Liver (tissue), 9 donors: ENCODE results near the gene KIF4B. TPM values are rescaled to one million over a fixed set of nuclear protein-coding genes. Genes with fewer than 3 reads are reported as not detected.
"Not testable (repeated sequence)": the region's sequence is repeated elsewhere in the genome, so short reads cannot be mapped to it uniquely, and the experiment has no call there.

Experiments used
- DNase-seq: peaks from one replicate; pipeline ENCODE4 v3.0.0-alpha.2; 2017; ENCODE audit warnings: low spot score
- H3K27ac ChIP-seq, 2 donors: one replicate each; pipeline ENCODE4 v1.7.0; 2013; ENCODE audit warnings: inconsistent platforms in 2 of 2, low read length in 2 of 2, control low read depth in 1 of 2, low read depth in 1 of 2, mild to moderate bottlenecking in 1 of 2
- H3K27me3 ChIP-seq, 4 donors: one replicate each; pipeline versions ENCODE4 v1.6.1 to v1.7.0; 2013; ENCODE audit warnings: low read length in 3 of 4, inconsistent platforms in 1 of 4, mild to moderate bottlenecking in 1 of 4, moderate library complexity in 1 of 4; ENCODE audit not compliant: control insufficient read depth in 4 of 4, insufficient read depth in 4 of 4
- H3K36me3 ChIP-seq, 4 donors: one replicate each; pipeline versions ENCODE4 v1.6.1 to v1.7.0; 2013; ENCODE audit warnings: low read length in 3 of 4, mild to moderate bottlenecking in 3 of 4, low read depth in 1 of 4, moderate library complexity in 1 of 4; ENCODE audit not compliant: control insufficient read depth in 4 of 4, insufficient read depth in 3 of 4
- H3K4me1 ChIP-seq, 4 donors: one replicate each; pipeline versions ENCODE4 v1.6.1 to v1.7.0; 2013; ENCODE audit warnings: low read length in 3 of 4, mild to moderate bottlenecking in 3 of 4, moderate library complexity in 1 of 4; ENCODE audit not compliant: control insufficient read depth in 4 of 4, insufficient read depth in 4 of 4
- H3K4me3 ChIP-seq, 3 donors: one replicate each; pipeline versions ENCODE4 v1.6.1 to v1.7.0; 2013; ENCODE audit warnings: low read length in 3 of 3, control low read depth in 1 of 3, low read depth in 1 of 3, mild to moderate bottlenecking in 1 of 3
- H3K9ac ChIP-seq, 2 donors: one replicate each; pipeline ENCODE4 v1.7.0; 2013; ENCODE audit warnings: low read length in 2 of 2, mild to moderate bottlenecking in 2 of 2, moderate library complexity in 2 of 2, control low read depth in 1 of 2, low read depth in 1 of 2
- H3K9me3 ChIP-seq, 4 donors: one replicate each; pipeline versions ENCODE4 v1.6.1 to v1.7.0; 2013; ENCODE audit warnings: low read length in 3 of 4; ENCODE audit not compliant: control insufficient read depth in 4 of 4
- FOXA1 ChIP-seq: IDR thresholded peaks from 2 replicates; pipeline ENCODE4 v1.6.1; 2016; ENCODE audit warnings: antibody characterized with exemption
- FOXA2 ChIP-seq: IDR thresholded peaks from 2 replicates; pipeline ENCODE4 v1.6.1; 2016; ENCODE audit warnings: antibody characterized with exemption
- GABPA ChIP-seq, 2 donors: IDR thresholded peaks in 1 of 2; conservative IDR thresholded peaks in 1 of 2; 2 replicates each; pipeline ENCODE4 v1.6.1; 2016; ENCODE audit warnings: antibody characterized with exemption in 2 of 2, mild to moderate bottlenecking in 1 of 2, moderate library complexity in 1 of 2
- HNF4A ChIP-seq, 2 donors: conservative IDR thresholded peaks; 2 replicates each; pipeline ENCODE4 v1.6.1; 2016; ENCODE audit warnings: antibody characterized with exemption in 2 of 2, mild to moderate bottlenecking in 2 of 2
- HNF4G ChIP-seq: IDR thresholded peaks from 2 replicates; pipeline ENCODE4 v1.6.1; 2016; ENCODE audit warnings: antibody characterized with exemption
- JUND ChIP-seq, 2 donors: IDR thresholded peaks; 2 replicates each; pipeline ENCODE4 v1.6.1; 2016; ENCODE audit warnings: antibody characterized with exemption in 2 of 2
- NR2F2 ChIP-seq: IDR thresholded peaks from 2 replicates; pipeline ENCODE4 v1.6.1; 2016; ENCODE audit warnings: antibody characterized with exemption
- RAD21 ChIP-seq, 2 donors: IDR thresholded peaks; 2 replicates each; pipeline ENCODE4 v1.6.1; 2016; ENCODE audit warnings: antibody characterized with exemption in 2 of 2, mild to moderate bottlenecking in 2 of 2
- RXRA ChIP-seq, 2 donors: IDR thresholded peaks; 2 replicates each; pipeline ENCODE4 v1.6.1; 2017 to 2018; ENCODE audit warnings: antibody characterized with exemption in 2 of 2, mild to moderate bottlenecking in 1 of 2
- SP1 ChIP-seq: IDR thresholded peaks from 2 replicates; pipeline ENCODE4 v1.6.1; 2018; ENCODE audit warnings: antibody characterized with exemption, mild to moderate bottlenecking
- TAF1 ChIP-seq: conservative IDR thresholded peaks from 2 replicates; pipeline ENCODE4 v1.6.1; 2016; ENCODE audit warnings: antibody characterized with exemption, mild to moderate bottlenecking
- YY1 ChIP-seq: IDR thresholded peaks from 2 replicates; pipeline ENCODE4 v1.6.1; 2016; ENCODE audit warnings: antibody characterized with exemption, mild to moderate bottlenecking
- WGBS: extraction: QIAGEN DNeasy Blood & Tissue Kit; methylation state at CpG from one replicate; pipeline ENCODE4 v1.1.7; 2013; 5-methylcytosine and 5-hydroxymethylcytosine counted together
- polyA plus RNA-seq, 2 donors: library from polyadenylated mRNA; stranded (reverse) in 1 of 2; unstranded in 1 of 2; fragments of 200-250 nt in 1 of 2; fragments of >200 nt in 1 of 2; fragmentation: Nextera tagmentation in 1 of 2; extraction: Ambion mirVana in 1 of 2; gene quantifications; one replicate each; pipeline versions ENCODE4 v1.2.1 to v1.2.3, GENCODE V29; 2013 to 2015
- total RNA-seq, 2 donors: library from RNA; depleted of rRNA; stranded (reverse); fragments of >200 nt; gene quantifications; one replicate each; pipeline ENCODE4 v1.2.3, GENCODE V29; 2014
- TF ChIP-seq, protein P1 (sequence below): IDR thresholded peaks from 2 replicates; pipeline ENCODE4 v1.6.1; 2016; ENCODE audit warnings: antibody characterized with exemption
- TF ChIP-seq, protein P2 (sequence below): IDR thresholded peaks from 2 replicates; pipeline ENCODE4 v1.6.1; 2016; ENCODE audit warnings: antibody characterized with exemption
- TF ChIP-seq, protein P3 (sequence below): fragments of 150-350 bp; IDR thresholded peaks from 2 replicates; pipeline ENCODE4 v1.5.1; 2017; ENCODE audit warnings: improper control_type of control experiment, low read depth, low read length; ENCODE audit not compliant: missing input control
- TF ChIP-seq, protein P4 (sequence below): IDR thresholded peaks from 2 replicates; pipeline ENCODE4 v1.6.1; 2016; ENCODE audit warnings: antibody characterized with exemption, mild to moderate bottlenecking
- donor health status: healthy.
- donor health status: healthy.
- donor health status: healthy.
- donor health status: healthy.
- donor health status: healthy.

The KIF4B gene
- total and polyA plus RNA-seq, 4 donors, result 0.05 to 0.17 TPM; not detected in 2

DNA sequence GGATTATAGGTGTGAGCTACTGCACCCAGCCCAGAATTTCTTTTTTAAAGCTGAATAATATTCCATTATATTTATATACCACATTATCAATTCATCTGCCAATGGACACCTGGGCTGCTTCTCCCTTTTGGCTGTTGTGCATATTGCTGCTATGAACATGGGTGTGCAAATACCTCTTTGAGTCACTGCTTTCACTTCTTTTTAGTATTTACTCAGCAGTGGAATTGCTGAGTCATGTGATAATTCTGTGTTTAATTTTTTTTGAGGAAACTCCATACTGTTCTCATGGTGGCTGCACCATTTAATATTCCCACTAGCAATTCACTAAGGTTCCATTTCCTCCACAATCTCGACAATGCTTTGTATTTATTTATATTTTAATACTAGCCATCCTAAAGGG is 36.1 kb upstream of the KIF4B start:
- Histone ChIP-seq H3K4me1 (no peaks in the 10 kb centered on the region), H3K27me3 (no peaks in the 10 kb centered on the region), H3K9me3 (no peaks in the 10 kb centered on the region), H3K4me3 (no peak overlapping the region), H3K27ac (no peak overlapping the region), H3K36me3 (no peaks in the 10 kb centered on the region), H3K9ac (no peak overlapping the region)
- DNase-seq, result no peak
- no peak for TF ChIP-seq HNF4A (conservative IDR thresholded peaks at IDR 0.05)
- no peak for TF ChIP-seq TAF1
- TF ChIP-seq, protein P1, sequence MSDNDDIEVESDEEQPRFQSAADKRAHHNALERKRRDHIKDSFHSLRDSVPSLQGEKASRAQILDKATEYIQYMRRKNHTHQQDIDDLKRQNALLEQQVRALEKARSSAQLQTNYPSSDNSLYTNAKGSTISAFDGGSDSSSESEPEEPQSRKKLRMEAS, result no peak
- TF ChIP-seq FOXA1, result no peak
- TF ChIP-seq RXRA (IDR thresholded peaks at IDR 0.05), result no peak
- TF ChIP-seq, protein P2, sequence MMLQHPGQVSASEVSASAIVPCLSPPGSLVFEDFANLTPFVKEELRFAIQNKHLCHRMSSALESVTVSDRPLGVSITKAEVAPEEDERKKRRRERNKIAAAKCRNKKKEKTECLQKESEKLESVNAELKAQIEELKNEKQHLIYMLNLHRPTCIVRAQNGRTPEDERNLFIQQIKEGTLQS, result no peak
- no peak for TF ChIP-seq FOXA2
- no peak for TF ChIP-seq SP1
- TF ChIP-seq RAD21 (IDR thresholded peaks at IDR 0.05), result no peak
- TF ChIP-seq HNF4G, result no peak
- TF ChIP-seq YY1, result no peak
- no peak for TF ChIP-seq NR2F2
- TF ChIP-seq, protein P3, sequence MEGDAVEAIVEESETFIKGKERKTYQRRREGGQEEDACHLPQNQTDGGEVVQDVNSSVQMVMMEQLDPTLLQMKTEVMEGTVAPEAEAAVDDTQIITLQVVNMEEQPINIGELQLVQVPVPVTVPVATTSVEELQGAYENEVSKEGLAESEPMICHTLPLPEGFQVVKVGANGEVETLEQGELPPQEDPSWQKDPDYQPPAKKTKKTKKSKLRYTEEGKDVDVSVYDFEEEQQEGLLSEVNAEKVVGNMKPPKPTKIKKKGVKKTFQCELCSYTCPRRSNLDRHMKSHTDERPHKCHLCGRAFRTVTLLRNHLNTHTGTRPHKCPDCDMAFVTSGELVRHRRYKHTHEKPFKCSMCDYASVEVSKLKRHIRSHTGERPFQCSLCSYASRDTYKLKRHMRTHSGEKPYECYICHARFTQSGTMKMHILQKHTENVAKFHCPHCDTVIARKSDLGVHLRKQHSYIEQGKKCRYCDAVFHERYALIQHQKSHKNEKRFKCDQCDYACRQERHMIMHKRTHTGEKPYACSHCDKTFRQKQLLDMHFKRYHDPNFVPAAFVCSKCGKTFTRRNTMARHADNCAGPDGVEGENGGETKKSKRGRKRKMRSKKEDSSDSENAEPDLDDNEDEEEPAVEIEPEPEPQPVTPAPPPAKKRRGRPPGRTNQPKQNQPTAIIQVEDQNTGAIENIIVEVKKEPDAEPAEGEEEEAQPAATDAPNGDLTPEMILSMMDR, result no peak
- no peak for TF ChIP-seq GABPA (IDR thresholded peaks at IDR 0.05 in 1 of 2, conservative IDR thresholded peaks at IDR 0.05 in 1 of 2)
- no peak for TF ChIP-seq JUND (IDR thresholded peaks at IDR 0.05)
- WGBS, result 92% methylated on average over 1 of the region's 1 CpG

DNA sequence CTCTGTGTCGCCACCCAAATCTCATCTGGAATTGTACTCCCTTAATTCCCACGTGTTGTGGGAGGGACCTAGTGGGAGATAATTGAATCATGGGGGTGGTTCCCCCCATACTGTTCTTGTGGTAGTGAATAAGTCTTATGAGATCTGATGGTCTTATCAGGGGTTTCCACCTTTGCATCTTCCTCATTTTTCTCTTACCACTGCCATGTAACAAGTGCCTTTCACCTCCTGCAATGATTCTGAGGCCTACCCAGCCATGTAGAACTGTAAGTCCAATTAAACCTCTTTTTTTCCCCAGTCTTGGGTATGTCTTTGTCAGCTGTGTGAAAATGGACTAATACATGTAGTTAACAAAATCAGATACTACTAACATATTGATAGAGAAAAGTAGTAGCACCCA is 35.3 kb upstream of the KIF4B start:
- not testable (repeated sequence) for H3K4me1 ChIP-seq, H3K9me3 ChIP-seq, H3K36me3 ChIP-seq, H3K27me3 ChIP-seq, H3K4me3 ChIP-seq, H3K27ac ChIP-seq, H3K9ac ChIP-seq, DNase-seq
- 94% methylated on average over 2 of the region's 2 CpGs for whole genome bisulfite sequencing

DNA sequence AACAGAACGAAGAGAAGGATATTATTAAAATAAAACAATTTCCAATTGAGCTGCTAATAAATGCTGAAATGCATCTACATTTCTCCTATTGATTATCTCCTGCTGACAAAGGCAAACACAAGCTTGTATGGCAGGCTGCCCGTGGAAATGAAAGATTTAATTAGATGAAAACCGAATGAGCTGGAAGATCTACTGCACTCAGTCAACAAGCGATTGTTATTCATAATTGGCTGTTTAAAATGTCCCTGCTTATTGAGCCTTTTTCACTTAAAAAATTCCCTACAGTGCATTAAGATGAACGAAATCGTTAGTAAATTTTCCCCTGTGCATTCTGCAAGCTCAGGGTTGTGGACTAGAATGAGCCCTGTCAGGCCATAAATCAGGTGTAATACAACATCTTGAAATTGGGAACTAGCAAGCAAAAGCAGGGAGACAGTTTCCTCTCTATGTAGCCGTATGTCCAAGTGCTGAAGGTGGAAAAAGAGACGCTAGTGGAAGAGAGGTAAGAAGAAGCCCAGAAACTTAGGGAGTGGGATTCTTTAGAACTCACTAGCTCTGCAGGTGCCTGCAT is 28.5 kb upstream of the KIF4B start:
- WGBS, result 72% methylated on average over 8 of the region's 8 CpGs
- no peak for DNase-seq

More for the DNA sequence above, 28.5 kb upstream of the KIF4B start:
- no peaks in the 10 kb centered on the region for H3K36me3 ChIP-seq
- TF ChIP-seq, protein P4, sequence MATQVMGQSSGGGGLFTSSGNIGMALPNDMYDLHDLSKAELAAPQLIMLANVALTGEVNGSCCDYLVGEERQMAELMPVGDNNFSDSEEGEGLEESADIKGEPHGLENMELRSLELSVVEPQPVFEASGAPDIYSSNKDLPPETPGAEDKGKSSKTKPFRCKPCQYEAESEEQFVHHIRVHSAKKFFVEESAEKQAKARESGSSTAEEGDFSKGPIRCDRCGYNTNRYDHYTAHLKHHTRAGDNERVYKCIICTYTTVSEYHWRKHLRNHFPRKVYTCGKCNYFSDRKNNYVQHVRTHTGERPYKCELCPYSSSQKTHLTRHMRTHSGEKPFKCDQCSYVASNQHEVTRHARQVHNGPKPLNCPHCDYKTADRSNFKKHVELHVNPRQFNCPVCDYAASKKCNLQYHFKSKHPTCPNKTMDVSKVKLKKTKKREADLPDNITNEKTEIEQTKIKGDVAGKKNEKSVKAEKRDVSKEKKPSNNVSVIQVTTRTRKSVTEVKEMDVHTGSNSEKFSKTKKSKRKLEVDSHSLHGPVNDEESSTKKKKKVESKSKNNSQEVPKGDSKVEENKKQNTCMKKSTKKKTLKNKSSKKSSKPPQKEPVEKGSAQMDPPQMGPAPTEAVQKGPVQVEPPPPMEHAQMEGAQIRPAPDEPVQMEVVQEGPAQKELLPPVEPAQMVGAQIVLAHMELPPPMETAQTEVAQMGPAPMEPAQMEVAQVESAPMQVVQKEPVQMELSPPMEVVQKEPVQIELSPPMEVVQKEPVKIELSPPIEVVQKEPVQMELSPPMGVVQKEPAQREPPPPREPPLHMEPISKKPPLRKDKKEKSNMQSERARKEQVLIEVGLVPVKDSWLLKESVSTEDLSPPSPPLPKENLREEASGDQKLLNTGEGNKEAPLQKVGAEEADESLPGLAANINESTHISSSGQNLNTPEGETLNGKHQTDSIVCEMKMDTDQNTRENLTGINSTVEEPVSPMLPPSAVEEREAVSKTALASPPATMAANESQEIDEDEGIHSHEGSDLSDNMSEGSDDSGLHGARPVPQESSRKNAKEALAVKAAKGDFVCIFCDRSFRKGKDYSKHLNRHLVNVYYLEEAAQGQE, result no peak
- TF ChIP-seq SP1 (no peak), YY1 (no peak)
- no peak overlapping the region for H3K27ac ChIP-seq
- no peaks in the 10 kb centered on the region for H3K4me1 ChIP-seq
- no peak overlapping the region for H3K9ac ChIP-seq
- no peaks in the 10 kb centered on the region for H3K27me3 ChIP-seq
- H3K9me3 ChIP-seq, result no peaks in the 10 kb centered on the region
- H3K4me3 ChIP-seq, result no peak overlapping the region
